NOMO-1 (cell line): Measurements from ENCODE around the gene WASHC2A.
"Not testable (repeated sequence)": the region's sequence is repeated elsewhere in the genome, so short reads cannot be mapped to it uniquely, and the experiment has no call there.

ENCODE experiments used
- DNase-seq, 2 experiments: peaks; one replicate each; lab custom pipeline; 2025; ENCODE audit not compliant: unreplicated experiment in 2 of 2; lab: John Stamatoyannopoulos, UW

The WASHC2A gene

GRCh38 chr10:50145575-50145974, 77.8 kb downstream of the WASHC2A start:
- not testable (repeated sequence) for DNase-seq

GRCh38 chr10:50152792-50153272, 85.1 kb downstream of the WASHC2A start:
- no peak for DNase-seq

- DNase-seq = not testable (repeated sequence)
Measured at GRCh38 chr10:50157868-50158267, 90.1 kb downstream of the WASHC2A start.

GRCh38 chr10:50159856-50160255, 92.1 kb downstream of the WASHC2A start:
- DNase-seq = not testable (repeated sequence)

GRCh38 chr10:50165038-50165437, 97.3 kb downstream of the WASHC2A start:
- not testable (repeated sequence) for DNase-seq

GRCh38 chr10:50167833-50168232, 100.1 kb downstream of the WASHC2A start:
- not testable (repeated sequence) for DNase-seq

GRCh38 chr10:50169506-50169905, 101.8 kb downstream of the WASHC2A start:
- not testable (repeated sequence) for DNase-seq

- not testable (repeated sequence) for DNase-seq
Measured at GRCh38 chr10:50174788-50175525, 107.2 kb downstream of the WASHC2A start.
